HG02970 (cell line): ENCODE measurements around the gene TFDP3.

Source experiments
- ATAC-seq: cut with Tn5 transposase; IDR thresholded peaks from one replicate; pipeline ENCODE4 v1.9.1; 2021; ENCODE audit warnings: mild to moderate bottlenecking, moderate library complexity, moderate number of reproducible peaks; ENCODE audit not compliant: unreplicated experiment, low FRiP score

Gene TFDP3

DNA sequence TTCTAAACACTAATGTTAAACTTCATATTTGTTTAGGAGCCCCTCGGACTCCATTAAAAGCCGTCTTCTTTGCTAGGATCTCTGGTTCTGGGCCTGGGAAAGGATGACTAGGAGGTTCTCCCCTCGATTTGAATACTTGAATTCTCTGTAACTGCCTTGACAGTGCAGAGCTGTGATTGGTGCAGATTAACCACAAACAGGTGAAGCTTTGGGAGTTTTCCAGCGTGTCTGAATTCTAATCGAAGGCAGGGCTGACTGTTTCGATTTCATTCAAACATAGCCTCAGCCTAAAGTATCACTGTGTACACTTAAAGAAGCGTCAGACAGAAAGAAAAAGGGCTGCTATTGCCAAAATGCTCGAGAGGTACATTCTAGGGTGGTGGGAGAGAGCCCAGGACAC is 29.0 kb downstream of the TFDP3 start:
- no peak for ATAC-seq

GRCh38 chrX:133188631-133189030 is 29.5 kb downstream of the TFDP3 start:
- no peak for ATAC-seq

GRCh38 chrX:133185938-133186337 is 32.2 kb downstream of the TFDP3 start:
- no peak for ATAC-seq

DNA sequence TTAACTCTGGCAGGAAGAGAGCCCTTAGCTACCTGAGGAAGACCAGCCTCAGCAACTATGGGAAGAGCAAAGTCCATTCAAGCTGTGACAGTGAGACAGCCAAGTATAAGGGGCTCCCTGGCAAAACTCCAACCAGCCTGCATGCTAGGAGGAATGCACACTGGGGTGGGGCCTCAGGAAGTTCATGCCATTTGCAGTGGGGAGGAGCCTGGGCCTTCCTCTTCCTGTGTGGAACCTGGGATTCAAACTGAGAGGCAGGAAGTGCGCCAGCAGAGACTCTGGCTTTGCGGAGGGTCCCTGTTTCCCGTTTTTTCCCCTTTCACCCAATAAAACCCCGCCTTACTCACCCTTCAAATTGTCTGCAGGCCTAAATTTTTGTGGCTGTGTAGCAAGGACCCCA is 33.0 kb downstream of the TFDP3 start:
- no peak for ATAC-seq

- ATAC-seq: no peak
Observed at GRCh38 chrX:133183806-133184205, 34.3 kb downstream of the TFDP3 start.

DNA sequence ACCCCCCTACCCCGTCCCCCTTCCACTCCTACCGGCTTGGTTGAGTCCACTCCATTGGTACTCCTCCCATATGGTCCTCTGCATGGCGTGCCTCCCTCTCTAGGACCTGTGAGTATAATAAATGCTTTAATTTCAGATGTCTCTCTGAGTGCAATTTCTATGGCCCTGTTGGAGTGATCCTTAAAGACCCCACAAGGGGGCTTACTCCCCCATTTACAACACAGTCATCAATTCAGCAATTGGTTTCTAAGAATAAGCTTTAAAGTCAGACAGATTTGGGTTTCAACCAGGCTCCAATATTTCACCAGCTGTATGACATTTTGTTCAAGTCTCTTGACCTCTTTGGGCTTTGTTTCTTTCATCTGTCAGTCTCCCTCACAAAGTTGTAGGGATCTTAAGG is 38.7 kb downstream of the TFDP3 start:
- no peak for ATAC-seq

GRCh38 chrX:133177202-133177601 is 41.0 kb downstream of the TFDP3 start:
- ATAC-seq: no peak

- no peak for ATAC-seq
Observed at GRCh38 chrX:133175605-133176004, 42.5 kb downstream of the TFDP3 start.

DNA sequence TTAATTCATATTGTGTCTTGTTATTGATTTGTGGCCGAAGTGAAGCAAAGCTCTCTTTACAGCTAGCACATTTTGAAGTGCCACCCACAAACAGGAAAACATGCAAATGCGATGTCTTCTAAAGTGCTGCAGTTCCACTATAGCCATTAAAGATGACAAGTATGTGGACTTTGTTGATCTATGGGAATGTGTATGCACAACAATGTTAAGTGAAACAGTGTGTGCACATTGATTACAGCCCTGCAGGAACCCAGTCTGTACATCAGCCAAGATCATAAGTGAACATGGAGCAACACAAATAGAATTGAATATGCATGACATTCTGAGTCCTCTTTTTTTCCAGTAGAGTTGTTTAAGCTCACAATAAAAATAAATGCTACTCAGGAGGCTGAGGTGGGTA is 43.0 kb downstream of the TFDP3 start:
- ATAC-seq: no peak

DNA sequence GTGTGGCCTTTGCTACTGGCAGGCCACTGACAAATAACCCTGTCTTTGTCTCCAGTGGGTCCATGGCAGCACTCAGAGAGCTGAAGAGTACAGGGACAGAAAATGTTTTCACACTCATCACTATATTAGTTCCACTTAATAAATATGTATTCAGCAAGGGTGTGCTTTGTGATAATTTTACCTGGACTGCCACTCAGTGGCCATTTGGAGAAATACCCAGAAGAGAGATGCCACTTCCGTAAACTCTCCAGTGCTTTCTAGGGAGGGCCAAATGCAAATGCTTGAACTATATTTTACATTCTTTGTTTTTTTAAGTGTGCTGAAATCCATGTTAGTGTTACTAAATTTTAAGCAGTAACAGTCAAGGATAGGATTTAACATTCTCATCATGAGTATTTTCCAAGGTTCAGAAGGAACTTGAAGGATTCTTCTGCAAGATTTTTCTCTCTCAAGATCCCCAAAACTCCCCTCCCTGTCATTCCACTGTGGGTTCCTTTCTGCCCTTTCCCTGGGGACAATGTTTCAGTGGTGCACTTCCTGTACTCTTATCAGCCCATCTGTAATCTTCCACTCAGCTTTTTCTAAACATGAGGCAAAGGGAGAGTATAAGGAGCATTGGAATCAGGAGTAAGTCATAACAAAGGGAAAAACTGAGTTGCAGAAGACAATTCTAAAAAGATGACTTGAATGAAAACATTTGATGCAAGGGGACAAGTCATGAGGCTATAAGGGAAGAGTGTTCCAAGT is 46.0 kb downstream of the TFDP3 start:
- no peak for ATAC-seq
